GM19463 (cell line): Measurements from ENCODE around the gene RIMBP3B.
"Not testable (repeated sequence)": the region's sequence is repeated elsewhere in the genome, so short reads cannot be mapped to it uniquely, and the experiment has no call there.

Experiments
- ATAC-seq: cut with Tn5 transposase; IDR thresholded peaks from one replicate; pipeline ENCODE4 v1.9.1; 2021; ENCODE audit warnings: mild to moderate bottlenecking, moderate library complexity; ENCODE audit not compliant: unreplicated experiment

Gene RIMBP3B, protein sequence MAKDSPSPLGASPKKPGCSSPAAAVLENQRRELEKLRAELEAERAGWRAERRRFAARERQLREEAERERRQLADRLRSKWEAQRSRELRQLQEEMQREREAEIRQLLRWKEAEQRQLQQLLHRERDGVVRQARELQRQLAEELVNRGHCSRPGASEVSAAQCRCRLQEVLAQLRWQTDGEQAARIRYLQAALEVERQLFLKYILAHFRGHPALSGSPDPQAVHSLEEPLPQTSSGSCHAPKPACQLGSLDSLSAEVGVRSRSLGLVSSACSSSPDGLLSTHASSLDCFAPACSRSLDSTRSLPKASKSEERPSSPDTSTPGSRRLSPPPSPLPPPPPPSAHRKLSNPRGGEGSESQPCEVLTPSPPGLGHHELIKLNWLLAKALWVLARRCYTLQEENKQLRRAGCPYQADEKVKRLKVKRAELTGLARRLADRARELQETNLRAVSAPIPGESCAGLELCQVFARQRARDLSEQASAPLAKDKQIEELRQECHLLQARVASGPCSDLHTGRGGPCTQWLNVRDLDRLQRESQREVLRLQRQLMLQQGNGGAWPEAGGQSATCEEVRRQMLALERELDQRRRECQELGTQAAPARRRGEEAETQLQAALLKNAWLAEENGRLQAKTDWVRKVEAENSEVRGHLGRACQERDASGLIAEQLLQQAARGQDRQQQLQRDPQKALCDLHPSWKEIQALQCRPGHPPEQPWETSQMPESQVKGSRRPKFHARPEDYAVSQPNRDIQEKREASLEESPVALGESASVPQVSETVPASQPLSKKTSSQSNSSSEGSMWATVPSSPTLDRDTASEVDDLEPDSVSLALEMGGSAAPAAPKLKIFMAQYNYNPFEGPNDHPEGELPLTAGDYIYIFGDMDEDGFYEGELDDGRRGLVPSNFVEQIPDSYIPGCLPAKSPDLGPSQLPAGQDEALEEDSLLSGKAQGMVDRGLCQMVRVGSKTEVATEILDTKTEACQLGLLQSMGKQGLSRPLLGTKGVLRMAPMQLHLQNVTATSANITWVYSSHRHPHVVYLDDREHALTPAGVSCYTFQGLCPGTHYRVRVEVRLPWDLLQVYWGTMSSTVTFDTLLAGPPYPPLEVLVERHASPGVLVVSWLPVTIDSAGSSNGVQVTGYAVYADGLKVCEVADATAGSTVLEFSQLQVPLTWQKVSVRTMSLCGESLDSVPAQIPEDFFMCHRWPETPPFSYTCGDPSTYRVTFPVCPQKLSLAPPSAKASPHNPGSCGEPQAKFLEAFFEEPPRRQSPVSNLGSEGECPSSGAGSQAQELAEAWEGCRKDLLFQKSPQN (N-terminal part only)

GRCh38 chr22:21383701-21384467, at the start of gene RIMBP3B:
Gene RIMBP3B, plus strand, starts transcription at chr22:21383751. Its CDS starts 108 bp downstream, at chr22:21383859.
- ATAC-seq = peak; percentile 69

- ATAC-seq = not testable (repeated sequence)
These were observed 26.0 kb upstream of the RIMBP3B start for GRCh38 chr22:21357527-21357926.

- not testable (repeated sequence) for ATAC-seq
These were observed 23.0 kb upstream of the RIMBP3B start for GRCh38 chr22:21360525-21360924.

DNA sequence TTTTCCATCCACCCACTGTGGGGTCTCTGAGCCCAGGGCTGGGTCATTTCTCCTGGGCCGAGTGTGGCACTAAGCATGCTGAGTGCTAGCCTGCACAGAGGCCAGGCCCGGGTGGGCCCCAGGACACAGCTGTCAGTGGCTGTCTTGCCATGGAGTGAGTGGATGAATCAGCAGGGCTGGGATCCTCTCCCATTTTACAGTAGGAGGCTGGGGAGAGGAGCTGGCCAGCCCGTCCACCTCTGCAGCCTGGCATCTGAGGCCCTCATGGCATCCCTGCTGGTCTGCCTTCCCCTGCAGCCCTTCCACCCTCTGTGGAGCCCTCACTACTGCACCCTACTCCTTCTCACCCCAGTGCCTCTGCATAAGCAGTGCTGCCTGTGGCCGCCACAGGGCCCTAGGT, 21.1 kb upstream of the RIMBP3B start:
- not testable (repeated sequence) for ATAC-seq

DNA sequence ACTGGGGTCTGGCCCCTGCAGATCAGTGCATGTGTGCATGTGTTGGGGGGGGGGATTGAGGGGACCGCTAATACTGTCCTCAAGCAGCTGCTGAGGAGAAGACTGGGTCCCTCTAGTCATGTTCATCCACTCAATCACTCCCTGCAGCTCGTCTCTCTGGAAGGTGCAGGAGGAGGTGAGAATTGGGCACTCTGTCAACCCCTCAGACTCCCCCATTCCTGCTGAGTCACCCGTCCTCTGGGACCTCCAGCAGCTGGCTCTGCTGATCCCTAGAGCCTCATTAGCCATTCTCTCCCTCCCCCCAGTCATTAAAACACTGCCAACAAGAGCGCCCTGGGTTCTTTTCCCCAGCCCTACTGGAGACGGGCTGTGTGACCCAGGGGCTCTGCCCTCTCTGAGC, 20.5 kb upstream of the RIMBP3B start:
- ATAC-seq = not testable (repeated sequence)

- ATAC-seq = not testable (repeated sequence)
These were observed 19.7 kb upstream of the RIMBP3B start for GRCh38 chr22:21363803-21364202.

DNA sequence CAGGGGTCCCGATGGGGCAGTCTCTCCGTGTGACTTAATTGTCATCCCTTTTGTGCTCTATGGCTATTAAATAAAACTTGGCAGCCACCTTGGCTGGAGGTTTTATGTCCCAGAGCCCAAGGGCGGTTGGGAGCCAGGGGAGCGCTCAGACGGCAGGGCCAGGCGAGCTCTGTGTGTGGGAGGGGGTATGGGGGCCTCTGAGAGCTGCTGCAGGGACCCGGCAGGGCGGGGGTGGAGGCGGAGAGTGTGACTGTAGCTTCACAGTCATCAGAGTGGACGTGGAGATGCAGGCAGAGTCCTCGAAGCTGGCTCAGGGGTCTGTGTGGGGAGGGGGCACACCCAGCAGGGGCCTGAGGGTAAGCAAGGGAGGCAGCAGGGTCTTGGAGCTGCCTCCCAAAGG, 19.2 kb upstream of the RIMBP3B start:
- ATAC-seq = not testable (repeated sequence)

- not testable (repeated sequence) for ATAC-seq
These were observed 18.2 kb upstream of the RIMBP3B start for GRCh38 chr22:21365337-21365736.

DNA sequence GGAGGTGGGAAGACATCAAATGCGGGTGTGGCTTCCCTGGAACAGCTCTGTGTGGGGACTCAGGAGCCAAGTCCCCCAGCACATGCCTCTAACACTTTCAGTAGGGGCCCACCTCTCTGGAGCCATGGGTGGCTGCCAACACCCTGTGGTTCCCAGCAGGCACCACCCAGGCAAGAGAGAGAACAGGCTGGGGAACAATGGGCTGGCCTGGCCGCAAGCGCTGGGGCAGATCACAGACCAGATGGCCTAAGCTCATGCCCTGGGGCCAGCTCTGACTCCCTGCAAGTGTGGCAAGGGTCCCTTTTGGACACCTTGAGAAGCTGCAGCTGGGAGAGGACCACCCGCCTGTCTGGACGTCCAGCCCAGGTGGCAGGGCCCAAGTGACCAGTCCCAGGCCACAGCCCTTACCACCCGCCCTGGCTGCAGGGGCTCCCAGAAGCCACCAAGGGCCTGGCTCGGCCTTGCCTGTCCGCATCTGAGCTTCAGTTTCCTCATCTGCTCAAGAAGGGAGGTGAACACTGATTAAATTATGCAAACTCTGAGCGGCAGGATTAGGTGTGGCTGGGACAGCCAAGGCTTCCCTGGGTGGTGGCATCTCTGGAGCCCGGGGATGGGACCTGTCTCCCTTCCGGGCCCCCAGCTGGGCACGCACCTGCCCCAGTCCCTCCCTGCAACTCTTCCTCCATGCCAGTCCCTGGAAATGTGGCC, 14.8 kb upstream of the RIMBP3B start:
- not testable (repeated sequence) for ATAC-seq

DNA sequence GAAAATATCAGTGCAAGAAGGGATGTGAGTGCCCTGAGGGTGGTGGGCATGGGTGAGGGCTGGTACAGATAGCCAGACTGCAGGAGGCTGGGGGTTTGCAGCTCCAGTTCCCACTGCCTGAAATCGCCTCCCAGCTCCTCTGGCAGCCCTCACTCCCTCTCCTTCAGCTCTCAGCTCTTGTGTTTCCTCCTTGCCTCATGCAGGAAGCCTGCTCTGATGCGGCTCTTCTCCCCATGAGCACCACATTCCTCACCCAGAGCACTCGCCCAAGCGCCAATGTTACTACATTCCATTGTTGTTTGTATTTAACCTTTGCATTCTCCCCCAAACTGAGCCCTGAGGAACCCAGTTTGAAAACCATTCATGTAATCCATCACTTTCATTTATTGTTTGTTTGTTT, 7.7 kb upstream of the RIMBP3B start:
- not testable (repeated sequence) for ATAC-seq

DNA sequence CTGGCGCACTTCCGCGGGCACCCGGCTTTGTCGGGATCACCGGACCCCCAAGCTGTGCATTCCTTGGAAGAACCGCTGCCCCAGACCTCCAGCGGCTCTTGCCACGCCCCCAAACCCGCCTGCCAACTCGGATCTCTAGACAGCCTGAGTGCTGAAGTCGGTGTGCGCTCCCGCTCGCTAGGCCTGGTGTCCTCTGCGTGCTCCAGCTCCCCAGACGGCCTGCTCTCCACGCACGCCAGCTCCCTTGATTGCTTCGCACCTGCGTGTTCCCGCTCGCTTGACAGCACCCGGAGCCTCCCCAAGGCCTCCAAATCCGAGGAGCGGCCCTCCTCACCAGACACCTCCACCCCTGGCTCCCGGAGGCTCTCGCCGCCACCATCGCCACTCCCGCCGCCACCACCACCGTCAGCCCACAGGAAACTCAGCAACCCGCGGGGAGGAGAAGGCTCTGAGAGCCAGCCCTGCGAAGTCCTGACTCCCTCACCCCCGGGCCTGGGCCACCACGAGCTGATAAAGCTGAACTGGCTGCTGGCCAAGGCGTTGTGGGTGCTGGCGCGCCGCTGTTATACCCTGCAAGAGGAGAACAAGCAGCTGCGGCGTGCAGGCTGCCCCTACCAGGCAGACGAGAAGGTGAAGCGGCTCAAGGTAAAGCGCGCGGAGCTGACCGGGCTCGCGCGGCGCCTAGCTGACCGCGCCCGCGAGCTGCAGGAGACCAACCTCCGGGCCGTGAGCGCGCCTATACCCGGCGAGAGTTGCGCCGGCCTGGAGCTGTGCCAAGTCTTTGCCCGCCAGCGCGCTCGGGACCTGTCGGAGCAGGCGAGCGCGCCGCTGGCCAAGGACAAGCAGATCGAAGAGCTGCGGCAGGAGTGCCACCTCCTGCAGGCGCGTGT, 1.2 kb downstream of the RIMBP3B start:
- ATAC-seq = peak; percentile 23

GRCh38 chr22:21389480-21389879, 5.9 kb downstream of the RIMBP3B start:
- ATAC-seq = not testable (repeated sequence)

DNA sequence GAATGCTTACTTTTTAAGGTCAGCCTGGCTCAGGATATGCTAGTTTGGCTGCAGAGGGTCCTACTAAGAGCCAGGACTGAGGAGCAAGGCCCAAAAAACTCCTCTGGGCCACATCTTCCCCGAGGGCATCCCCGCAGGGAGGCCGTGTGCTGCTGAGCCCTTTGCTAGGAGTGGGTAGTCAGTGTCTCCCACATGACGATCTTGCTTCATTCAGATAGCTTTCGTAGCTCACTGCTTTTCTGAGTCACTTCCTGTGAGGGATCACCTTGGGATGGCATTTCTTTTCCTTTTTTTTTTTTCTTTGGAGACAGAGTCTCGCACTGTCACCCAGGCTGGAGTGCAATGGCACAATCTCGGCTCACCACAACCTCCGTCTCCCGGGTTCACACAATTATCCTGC, 6.5 kb downstream of the RIMBP3B start:
- ATAC-seq = not testable (repeated sequence)

GRCh38 chr22:21394613-21395012, 11.1 kb downstream of the RIMBP3B start:
- not testable (repeated sequence) for ATAC-seq

GRCh38 chr22:21401197-21401969, 17.8 kb downstream of the RIMBP3B start:
- not testable (repeated sequence) for ATAC-seq

DNA sequence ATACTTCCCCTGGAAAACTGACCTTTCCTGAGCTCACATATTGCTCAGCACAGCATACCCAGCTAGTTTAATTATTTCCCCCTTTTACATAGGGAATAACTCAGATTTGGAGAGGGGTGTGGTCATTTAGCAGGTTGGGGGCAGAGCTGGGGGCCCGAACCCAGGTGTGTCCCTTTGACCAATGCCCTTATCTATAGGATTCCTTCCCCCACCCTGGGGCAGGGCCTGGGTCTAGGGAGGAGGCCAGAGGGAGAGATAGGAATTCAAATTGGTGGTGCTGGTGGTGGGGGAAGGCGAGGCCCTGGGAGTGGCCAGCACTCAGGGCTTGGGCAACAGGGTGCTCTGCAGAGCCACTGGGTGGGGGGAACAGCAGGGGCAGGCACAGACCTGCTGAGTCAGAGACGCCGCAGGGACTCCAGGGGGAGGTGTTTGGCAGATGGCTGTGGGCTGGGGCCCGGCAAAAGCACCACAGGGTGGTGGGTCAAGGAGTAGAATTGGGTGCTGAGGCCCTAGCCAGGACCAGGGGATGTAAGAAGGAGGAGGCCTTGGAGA, 19.3 kb downstream of the RIMBP3B start:
- ATAC-seq = not testable (repeated sequence)

- ATAC-seq = not testable (repeated sequence)
These were observed 23.6 kb downstream of the RIMBP3B start for GRCh38 chr22:21407139-21407538.
